Measurements from ENCODE around the gene AGAP5. TPM values are rescaled to one million over a fixed set of nuclear protein-coding genes. Genes with fewer than 3 reads are reported as not detected.

The AGAP5 gene
- total RNA-seq, 1 experiment from 2014 or later: 6.6 TPM

GRCh38 chr10:73734028-73734720, 36.3 kb upstream of the AGAP5 start:
- Histone ChIP-seq H3K4me1 (ENCODE audit: control insufficient read depth, insufficient read depth, low read length) (no peaks in the 10 kb centered on the region; the same call in 1 of the 2 replicates), H3K9me3 (ENCODE audit: control insufficient read depth, insufficient read depth, low read depth, low read length) (no peaks in the 10 kb centered on the region), H3K27ac (ENCODE audit: low read length) (no peak overlapping the region), H3K36me3 (ENCODE audit: control insufficient read depth, insufficient read depth, low read length) (peaks cover 5% of the 10 kb centered on the region; the same call in 1 of the 2 replicates), H3K4me3 (ENCODE audit: low read depth in 2 of 2, low read length in 2 of 2) (no peak overlapping the region), H3K27me3 (ENCODE audit: control insufficient read depth, insufficient read depth, low read length) (no peaks in the 10 kb centered on the region)
- TF ChIP-seq POLR2AphosphoS5 (IDR thresholded peaks at IDR 0.05; ENCODE audit: low read depth, low read length): no peak
- TF ChIP-seq TCF7L2 (IDR thresholded peaks at IDR 0.05; ENCODE audit: low read depth, low read length): no peak
- no peak for TF ChIP-seq CTCF (IDR thresholded peaks at IDR 0.05)
- no peak for TF ChIP-seq REST (IDR thresholded peaks at IDR 0.05; ENCODE audit: insufficient read depth in 1 of 2, low read depth in 2 of 2, low read length in 1 of 2)
- TF ChIP-seq SIN3A (IDR thresholded peaks at IDR 0.05; ENCODE audit: borderline replicate concordance, insufficient read depth, low read depth, low read length): no peak
- intact Hi-C loops (cut with micrococcal nuclease; ENCODE audit: unreplicated experiment): no loop called here
- no peak for ATAC-seq
- ChIA-PET POLR2A (no interaction called here), CTCF (interaction anchor here (0.6 kb wide), 1 partner anchor 116 kb away, joined by 3 read pairs; no protein-coding TSS in a partner anchor)
- DNase-seq (ENCODE audit: low read depth, low spot score): no peak
- in situ Hi-C loops (cut with HindIII; ENCODE audit: low pct_unique_long_range_greater_than_20kb, low sequenced_read_pairs): no loop called here
- no TSS peak for BruUV-seq (replicated peaks)

- no peaks in the 10 kb centered on the region for H3K27me3 ChIP-seq (ENCODE audit: control insufficient read depth, insufficient read depth, low read length)
- ATAC-seq: no peak
- in situ Hi-C loops (cut with HindIII; ENCODE audit: low pct_unique_long_range_greater_than_20kb, low sequenced_read_pairs) (no loop called here), intact Hi-C loops (cut with micrococcal nuclease; ENCODE audit: unreplicated experiment) (no loop called here)
- no peak overlapping the region for H3K4me3 ChIP-seq (ENCODE audit: low read depth in 2 of 2, low read length in 2 of 2)
- peaks cover 5% of the 10 kb centered on the region; the same call in 1 of the 2 replicates for H3K36me3 ChIP-seq (ENCODE audit: control insufficient read depth, insufficient read depth, low read length)
- H3K27ac ChIP-seq (ENCODE audit: low read length): no peak overlapping the region
- TF ChIP-seq TCF7L2 (IDR thresholded peaks at IDR 0.05; ENCODE audit: low read depth, low read length): no peak
- no peak for TF ChIP-seq REST (IDR thresholded peaks at IDR 0.05; ENCODE audit: insufficient read depth in 1 of 2, low read depth in 2 of 2, low read length in 1 of 2)
- no peak for TF ChIP-seq SIN3A (IDR thresholded peaks at IDR 0.05; ENCODE audit: borderline replicate concordance, insufficient read depth, low read depth, low read length)
- TF ChIP-seq CTCF (IDR thresholded peaks at IDR 0.05): no peak
- no peak for TF ChIP-seq POLR2AphosphoS5 (IDR thresholded peaks at IDR 0.05; ENCODE audit: low read depth, low read length)
- no peaks in the 10 kb centered on the region for H3K9me3 ChIP-seq (ENCODE audit: control insufficient read depth, insufficient read depth, low read depth, low read length)
- POLR2A ChIA-PET: no interaction called here
- CTCF ChIA-PET: no interaction called here
- no peak for DNase-seq (ENCODE audit: low read depth, low spot score)
- BruUV-seq (replicated peaks): no TSS peak
- no peaks in the 10 kb centered on the region; the same call in 1 of the 2 replicates for H3K4me1 ChIP-seq (ENCODE audit: control insufficient read depth, insufficient read depth, low read length)
Observed at GRCh38 chr10:73732931-73733623, 35.2 kb upstream of the AGAP5 start.

All from Panc1 (cell line).